Activated CD4-positive, alpha-beta T cell treated with anti-CD3 and anti-CD28 coated beads, Interleukin-2, amount 50 U/mL, for 24 hours (primary cell): ENCODE measurements around the gene PCDHB12.
"Not testable (repeated sequence)": the region's sequence is repeated elsewhere in the genome, so short reads cannot be mapped to it uniquely, and the experiment has no call there.

Experiments
- DNase-seq, 2 donors: peaks; one replicate each; pipeline ENCODE4 v3.0.0-alpha.2; 2020; ENCODE audit warnings: low read depth in 1 of 2, low spot score in 1 of 2

The PCDHB12 gene

GRCh38 chr5:141208478-141208877 is at the start of gene PCDHB12:
PCDHB12 (plus strand) TSS chr5:141208719; CDS start chr5:141208908, 189 bp downstream.
- no peak for DNase-seq

GRCh38 chr5:141172381-141173204 is 35.9 kb upstream of the PCDHB12 start, which contains the start of gene PCDHB7:
PCDHB7 (plus strand) TSS chr5:141172644; CDS start chr5:141172836, 192 bp downstream.
- DNase-seq, result no peak

- DNase-seq, result not testable (repeated sequence)
Observed at GRCh38 chr5:141174291-141175104, 34.0 kb upstream of the PCDHB12 start.

GRCh38 chr5:141175933-141176332 is 32.6 kb upstream of the PCDHB12 start:
- DNase-seq, result no peak

- DNase-seq, result not testable (repeated sequence)
Observed at GRCh38 chr5:141177577-141178191, 30.8 kb upstream of the PCDHB12 start, which contains the start of gene PCDHB8. PCDHB8 (plus strand) TSS chr5:141177790; CDS start chr5:141178035, 245 bp downstream.

GRCh38 chr5:141179371-141179770 is 29.1 kb upstream of the PCDHB12 start:
- not testable (repeated sequence) for DNase-seq

GRCh38 chr5:141179876-141180275 is 28.6 kb upstream of the PCDHB12 start:
- DNase-seq, result not testable (repeated sequence)

- no peak for DNase-seq
Observed at GRCh38 chr5:141180313-141180712, 28.2 kb upstream of the PCDHB12 start.

- DNase-seq, result no peak
Observed at GRCh38 chr5:141182248-141182647, 26.3 kb upstream of the PCDHB12 start, which contains the start of gene PCDHB16. PCDHB16 (plus strand) TSS chr5:141182387; CDS start chr5:141182560, 173 bp downstream.

- not testable (repeated sequence) for DNase-seq
Observed at GRCh38 chr5:141184117-141184855, 24.2 kb upstream of the PCDHB12 start.

- no peak for DNase-seq
Observed at GRCh38 chr5:141186897-141187512, 21.5 kb upstream of the PCDHB12 start, which contains the start of gene PCDHB9. PCDHB9 (plus strand) TSS chr5:141187161; CDS start chr5:141187319, 158 bp downstream.

GRCh38 chr5:141188682-141189081 is 19.8 kb upstream of the PCDHB12 start:
- DNase-seq, result not testable (repeated sequence)

- DNase-seq, result not testable (repeated sequence)
Observed at GRCh38 chr5:141189131-141189530, 19.4 kb upstream of the PCDHB12 start.

- no peak for DNase-seq
Observed at GRCh38 chr5:141192110-141192725, 16.3 kb upstream of the PCDHB12 start, which contains the start of gene PCDHB10. PCDHB10 (plus strand) TSS chr5:141192353; CDS start chr5:141192553, 200 bp downstream.

- DNase-seq, result not testable (repeated sequence)
Observed at GRCh38 chr5:141194332-141194731, 14.2 kb upstream of the PCDHB12 start.

- no peak for DNase-seq
Observed at GRCh38 chr5:141196363-141196762, 12.2 kb upstream of the PCDHB12 start.

GRCh38 chr5:141199359-141200235 is 8.9 kb upstream of the PCDHB12 start, which contains the start of gene PCDHB11:
PCDHB11 (plus strand) TSS chr5:141199627; CDS start chr5:141199775, 148 bp downstream.
- DNase-seq, result no peak

- not testable (repeated sequence) for DNase-seq
Observed at GRCh38 chr5:141201126-141201525, 7.4 kb upstream of the PCDHB12 start.
